GM21717 (cell line): Measurements from ENCODE around the gene STEEP1.
A peak's percentile ranks its signal among the peaks of the same experiment; 100 is the strongest.
"Not testable (repeated sequence)": the region's sequence is repeated elsewhere in the genome, so short reads cannot be mapped to it uniquely, and the experiment has no call there.

Experiments
- ATAC-seq: cut with Tn5 transposase; IDR thresholded peaks from one replicate; pipeline ENCODE4 v1.9.1; 2021; ENCODE audit warnings: mild to moderate bottlenecking, moderate library complexity; ENCODE audit not compliant: unreplicated experiment

Gene STEEP1

GRCh38 chrX:119537487-119537886 lies 27.7 kb downstream of the STEEP1 start:
- ATAC-seq: no peak

- no peak for ATAC-seq
Observed at GRCh38 chrX:119529345-119530276, 35.6 kb downstream of the STEEP1 start.

GRCh38 chrX:119523664-119524184 lies 41.5 kb downstream of the STEEP1 start:
- no peak for ATAC-seq

- no peak for ATAC-seq
Observed at GRCh38 chrX:119521246-119521645, 44.0 kb downstream of the STEEP1 start.

- ATAC-seq: no peak
Observed at GRCh38 chrX:119518371-119518770, 46.8 kb downstream of the STEEP1 start.

- peak; percentile 92 for ATAC-seq
Observed at GRCh38 chrX:119516157-119516702, 49.0 kb downstream of the STEEP1 start.

GRCh38 chrX:119512146-119512800 lies 52.9 kb downstream of the STEEP1 start:
- ATAC-seq: peak; percentile 61

- ATAC-seq: no peak
Observed at GRCh38 chrX:119507206-119507605, 58.0 kb downstream of the STEEP1 start.

- ATAC-seq: no peak
Observed at GRCh38 chrX:119505945-119506344, 59.3 kb downstream of the STEEP1 start.

- not testable (repeated sequence) for ATAC-seq
Observed at GRCh38 chrX:119505145-119505544, 60.1 kb downstream of the STEEP1 start.

GRCh38 chrX:119503484-119503861 lies 61.7 kb downstream of the STEEP1 start:
- no peak for ATAC-seq

- no peak for ATAC-seq
Observed at GRCh38 chrX:119502727-119503483, 62.3 kb downstream of the STEEP1 start.

- no peak for ATAC-seq
Observed at GRCh38 chrX:119501511-119502148, 63.6 kb downstream of the STEEP1 start.

GRCh38 chrX:119500061-119500800 lies 65.0 kb downstream of the STEEP1 start:
- ATAC-seq: no peak

- no peak for ATAC-seq
Observed at GRCh38 chrX:119497185-119497584, 68.0 kb downstream of the STEEP1 start.

- ATAC-seq: no peak
Observed at GRCh38 chrX:119495734-119496726, 69.2 kb downstream of the STEEP1 start.

GRCh38 chrX:119493851-119494495 lies 71.2 kb downstream of the STEEP1 start:
- not testable (repeated sequence) for ATAC-seq

GRCh38 chrX:119492463-119492862 lies 72.7 kb downstream of the STEEP1 start:
- ATAC-seq: no peak
